ENCODE results near the gene VPS18. TPM values are rescaled to one million over a fixed set of nuclear protein-coding genes. Genes with fewer than 3 reads are reported as not detected.

Gene VPS18
- total RNA-seq, 2 experiments from 2014 or later = 12.1 to 13.2 TPM

DNA sequence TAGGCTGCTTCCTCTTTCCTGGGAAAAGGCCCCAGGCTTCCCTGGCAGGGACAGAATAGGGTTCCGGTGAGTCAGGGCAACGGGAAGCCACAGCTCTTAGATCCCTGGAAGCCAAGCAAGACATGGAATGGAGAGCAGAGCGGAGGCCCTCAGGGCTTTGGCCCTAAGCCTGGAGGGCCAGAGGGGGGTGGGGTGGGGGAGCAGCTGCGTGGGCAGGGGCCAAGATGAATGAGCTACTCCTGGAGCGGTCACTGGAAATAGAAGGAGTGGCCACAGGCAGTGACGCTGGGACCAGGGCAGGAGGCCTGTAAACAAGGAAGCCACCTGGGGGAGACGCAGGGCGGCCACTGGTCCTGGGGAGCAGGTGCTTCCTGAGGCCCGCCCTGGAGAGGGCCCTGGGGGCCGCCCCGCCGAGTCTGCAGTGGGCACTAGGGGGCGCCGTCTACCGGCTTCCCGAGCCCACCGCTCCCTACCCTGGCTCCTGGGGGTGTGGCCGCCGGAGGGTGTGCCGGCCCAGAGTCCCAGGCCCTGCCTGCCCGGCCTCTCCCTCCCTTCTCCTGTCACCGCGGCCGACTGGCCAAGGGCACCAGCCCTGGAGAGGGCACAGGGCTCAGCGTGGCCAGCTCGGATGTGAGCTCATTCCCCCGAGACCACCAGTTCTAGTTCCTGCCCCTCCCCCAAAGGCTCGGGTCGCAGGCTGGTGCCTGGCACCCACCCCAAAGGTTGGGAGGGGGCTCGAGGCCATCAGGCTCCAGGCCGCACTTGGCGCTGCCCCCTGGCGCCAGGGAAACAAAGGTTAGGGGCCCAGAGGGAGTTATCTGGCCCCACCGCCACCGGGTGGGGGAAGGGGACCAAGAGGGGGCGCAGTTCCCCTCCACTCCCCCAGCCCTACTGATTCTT lies 12.1 kb downstream of the VPS18 start:
- Mint-ChIP-seq H3K9me3 (no peaks in the 10 kb centered on the region), H3K27me3 (no peaks in the 10 kb centered on the region)

DNA sequence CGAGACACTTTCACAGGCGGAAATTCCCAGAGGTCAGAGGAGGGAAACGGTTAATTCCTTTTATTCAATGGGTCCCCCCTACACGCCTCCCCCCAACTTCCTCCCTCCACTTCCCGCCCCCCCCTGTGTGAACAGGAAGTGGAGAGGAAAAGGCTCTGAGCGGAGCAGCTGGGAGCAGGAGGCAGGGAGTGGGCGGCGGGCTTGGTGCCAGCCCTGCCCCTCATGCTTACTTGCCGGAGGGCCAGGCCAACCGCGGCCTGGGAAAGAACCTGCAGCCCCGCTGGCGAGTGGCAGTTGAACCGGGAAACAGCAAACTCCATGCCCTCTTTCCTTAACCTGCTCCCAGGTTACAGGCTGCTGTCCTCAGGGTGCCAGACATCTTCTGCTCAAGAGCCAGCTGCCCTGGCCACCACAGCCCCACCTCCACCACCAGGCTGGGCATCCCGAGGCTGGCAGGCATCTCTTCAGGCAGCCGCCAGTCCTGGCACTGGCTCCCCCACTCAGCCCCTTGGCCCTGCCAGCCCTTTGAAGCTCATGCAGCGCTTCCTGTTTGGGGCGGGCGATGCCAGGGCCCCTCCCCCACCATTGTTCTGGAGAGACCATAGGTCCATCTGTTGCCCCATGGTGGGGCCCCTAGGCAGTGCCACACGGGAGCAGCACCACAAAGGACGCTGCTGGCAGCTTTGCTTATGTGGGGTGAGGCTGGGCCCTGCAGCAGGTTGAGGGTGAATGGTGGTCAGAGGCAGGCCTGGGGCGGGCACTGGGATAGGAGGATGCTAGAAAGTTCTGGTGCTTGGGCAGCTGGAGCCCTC lies 12.9 kb downstream of the VPS18 start:
- Mint-ChIP-seq H3K27ac (peak overlapping the region; percentile 87), H3K4me1 (peaks cover 27% of the 10 kb centered on the region), H3K36me3 (peaks cover 7% of the 10 kb centered on the region), H3K9me3 (no peaks in the 10 kb centered on the region), H3K27me3 (no peaks in the 10 kb centered on the region), H3K4me3 (peak overlapping the region; percentile 79)
- DNase-seq = peak; percentile 58

More for the DNA sequence above, 12.1 kb downstream of the VPS18 start:
- Mint-ChIP-seq H3K27ac (peak overlapping the region; percentile 87), H3K4me1 (peaks cover 27% of the 10 kb centered on the region), H3K36me3 (peaks cover 7% of the 10 kb centered on the region), H3K4me3 (peak overlapping the region; percentile 79)
- DNase-seq = peak; percentile 89

DNA sequence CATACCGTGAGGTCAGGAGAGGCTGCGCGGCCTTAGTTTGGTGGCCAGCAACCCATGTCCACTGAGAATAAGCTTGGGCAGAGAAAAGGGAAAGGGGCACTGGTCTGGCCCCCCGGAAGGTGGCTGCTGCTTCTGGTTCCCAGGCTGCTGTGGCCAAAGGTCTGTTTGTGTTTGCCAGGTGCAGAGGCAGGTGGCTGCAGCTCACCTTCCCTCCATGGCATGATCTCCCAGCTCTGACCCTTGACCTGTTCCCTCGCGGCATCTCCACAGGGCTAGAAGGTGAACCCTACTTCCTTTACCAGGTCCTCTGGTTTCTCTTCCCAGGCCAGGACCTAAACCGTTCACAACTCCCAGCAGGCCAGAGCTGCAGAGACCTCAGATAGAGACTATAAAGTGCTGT lies 13.8 kb downstream of the VPS18 start:
- H3K9me3 Mint-ChIP-seq = no peaks in the 10 kb centered on the region
- peaks cover 21% of the 10 kb centered on the region for H3K4me1 Mint-ChIP-seq
- DNase-seq = no peak
- H3K36me3 Mint-ChIP-seq = peaks cover 5% of the 10 kb centered on the region
- peak overlapping the region; percentile 7 for H3K27ac Mint-ChIP-seq
- H3K4me3 Mint-ChIP-seq = no peak overlapping the region
- H3K27me3 Mint-ChIP-seq = no peaks in the 10 kb centered on the region

DNA sequence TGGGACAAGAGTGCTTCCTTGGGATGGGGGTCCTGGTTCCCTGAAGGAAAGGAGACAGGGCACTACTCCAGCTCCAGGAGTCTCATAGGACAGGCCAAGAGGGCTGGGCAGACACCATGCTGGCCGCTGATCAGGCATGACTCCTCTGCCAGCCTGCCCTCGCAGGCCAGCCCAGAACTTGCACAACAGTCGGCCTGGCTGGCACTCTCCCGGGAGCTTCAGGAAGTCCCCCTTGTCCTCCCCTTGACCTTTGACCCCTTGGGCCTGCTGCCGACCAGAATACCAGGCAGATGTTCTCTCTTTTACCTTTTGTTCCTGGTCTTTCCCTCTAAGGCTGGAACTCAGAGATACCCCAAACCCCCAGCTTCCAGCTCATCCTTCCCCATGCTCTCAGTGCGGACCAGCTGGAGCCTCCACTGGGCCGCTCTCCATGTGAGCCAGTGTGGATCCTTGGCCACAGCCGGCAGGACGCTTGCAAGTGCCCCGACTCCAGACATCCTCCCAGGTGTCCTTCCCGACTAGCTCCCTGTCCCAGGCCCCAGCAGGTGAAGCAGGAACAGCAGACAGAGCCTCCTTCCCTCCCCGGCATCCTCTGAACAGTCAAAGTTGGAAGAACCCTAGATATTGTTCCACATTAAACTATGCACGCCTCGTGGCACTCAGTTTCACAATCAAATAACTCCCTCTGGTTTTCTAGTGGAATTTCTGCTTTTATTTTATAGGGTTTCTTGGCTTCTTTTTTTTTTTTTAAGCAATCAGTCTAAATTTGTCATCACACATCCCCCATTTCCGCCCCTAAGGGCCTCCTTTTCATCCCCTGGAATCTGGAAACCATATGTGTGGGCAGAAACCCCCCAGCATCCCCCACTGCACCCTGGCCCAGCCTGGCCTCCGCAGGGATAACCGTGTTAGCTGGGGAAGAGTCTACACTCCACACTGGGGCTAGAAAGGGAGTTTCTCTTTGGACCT lies 15.7 kb downstream of the VPS18 start:
- no peak overlapping the region for H3K27ac Mint-ChIP-seq
- DNase-seq = no peak

DNA sequence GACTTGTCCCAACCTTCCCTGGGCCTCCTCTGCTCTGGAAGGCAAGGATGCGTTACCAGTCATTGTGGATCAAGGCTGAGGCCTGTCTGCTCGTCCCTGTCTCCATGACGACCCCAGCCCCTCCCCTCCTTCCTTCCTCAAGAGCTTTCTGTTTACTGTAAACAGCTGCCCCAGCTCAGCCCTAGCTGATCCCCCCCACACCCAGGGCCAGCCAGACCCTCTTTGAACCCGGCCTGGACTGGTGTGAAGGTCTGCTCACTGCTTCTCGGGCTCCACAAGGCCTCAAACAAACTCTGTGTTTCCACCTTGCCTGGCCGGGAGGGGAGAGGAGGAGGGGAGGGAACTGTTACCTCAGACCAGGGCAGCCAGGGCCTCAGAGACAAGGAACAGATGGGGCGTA lies 16.9 kb downstream of the VPS18 start:
- Mint-ChIP-seq H3K27ac (no peak overlapping the region), H3K4me3 (no peak overlapping the region)

More for the DNA sequence above, 15.7 kb downstream of the VPS18 start:
- no peak overlapping the region for H3K4me3 Mint-ChIP-seq
- H3K9me3 Mint-ChIP-seq = no peaks in the 10 kb centered on the region
- H3K4me1 Mint-ChIP-seq = peaks cover 12% of the 10 kb centered on the region
- H3K27me3 Mint-ChIP-seq = no peaks in the 10 kb centered on the region
- no peaks in the 10 kb centered on the region for H3K36me3 Mint-ChIP-seq

DNA sequence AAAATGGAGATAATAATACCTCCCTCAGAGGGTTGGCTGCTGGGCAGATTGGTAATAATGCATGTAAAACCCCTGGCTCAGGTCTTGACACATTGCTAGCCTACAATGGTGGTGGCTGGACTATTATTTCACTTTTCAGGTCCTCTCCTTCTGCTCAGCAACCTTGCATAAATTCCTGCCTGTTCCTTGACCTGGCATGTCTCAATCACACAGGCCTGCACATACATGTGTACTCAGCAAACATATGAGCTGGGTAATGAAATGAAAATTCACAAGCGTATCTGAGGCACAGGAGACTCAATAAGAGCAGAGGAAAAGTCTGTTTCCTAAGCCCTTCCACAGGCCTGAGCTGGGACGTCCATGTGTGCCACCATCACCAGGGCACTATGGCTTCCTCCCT lies 17.4 kb downstream of the VPS18 start:
- H3K9me3 Mint-ChIP-seq = no peaks in the 10 kb centered on the region
- H3K27me3 Mint-ChIP-seq = no peaks in the 10 kb centered on the region
- H3K27ac Mint-ChIP-seq = no peak overlapping the region
- no peak for DNase-seq
- peaks cover 12% of the 10 kb centered on the region for H3K4me1 Mint-ChIP-seq
- no peak overlapping the region for H3K4me3 Mint-ChIP-seq
- H3K36me3 Mint-ChIP-seq = no peaks in the 10 kb centered on the region

More for the DNA sequence above, 16.9 kb downstream of the VPS18 start:
- DNase-seq = no peak
- Mint-ChIP-seq H3K4me1 (peaks cover 12% of the 10 kb centered on the region), H3K9me3 (no peaks in the 10 kb centered on the region), H3K36me3 (no peaks in the 10 kb centered on the region), H3K27me3 (no peaks in the 10 kb centered on the region)

DNA sequence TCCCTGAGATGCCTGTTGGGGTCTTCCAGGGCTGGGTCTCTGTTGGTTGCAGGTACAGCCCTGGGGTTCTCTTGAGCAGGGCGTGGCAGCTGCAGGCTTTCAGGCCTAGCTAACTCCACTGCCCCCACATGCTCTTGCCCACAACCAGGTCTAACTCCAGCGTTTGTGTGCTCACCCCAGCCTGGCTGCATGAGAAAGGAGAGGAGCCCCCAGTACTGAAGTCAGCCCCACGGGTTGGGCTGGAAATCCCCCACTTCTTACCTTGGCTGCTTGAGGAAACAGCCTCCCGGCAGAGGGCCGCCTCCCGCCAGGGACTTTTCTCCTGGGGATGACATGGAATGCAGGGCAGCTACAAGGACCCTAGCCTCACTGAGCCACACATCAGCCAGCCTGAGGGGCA lies 18.2 kb downstream of the VPS18 start:
- Mint-ChIP-seq H3K27ac (no peak overlapping the region), H3K4me1 (peaks cover 8% of the 10 kb centered on the region), H3K36me3 (no peaks in the 10 kb centered on the region), H3K9me3 (no peaks in the 10 kb centered on the region), H3K27me3 (no peaks in the 10 kb centered on the region), H3K4me3 (no peak overlapping the region)
- DNase-seq = no peak

DNA sequence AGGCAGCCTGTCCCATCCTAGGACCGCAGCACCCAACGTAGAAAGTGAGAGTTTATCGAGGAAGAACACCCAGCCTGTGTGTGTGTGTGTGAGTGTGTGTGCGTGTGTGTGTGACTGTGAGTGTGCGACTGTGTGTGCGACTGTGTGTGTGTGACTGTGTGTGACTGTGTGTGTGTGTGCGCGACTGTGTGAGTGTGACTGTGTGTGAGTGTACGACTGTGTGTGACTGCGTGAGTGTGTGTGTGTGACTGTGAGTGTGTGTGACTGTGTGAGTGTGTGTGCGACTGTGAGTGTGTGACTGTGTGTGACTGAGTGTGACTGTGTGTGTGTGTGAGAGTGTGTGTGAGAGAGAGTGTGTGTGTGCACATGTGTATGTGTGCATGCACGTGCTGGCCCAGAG lies 19.8 kb downstream of the VPS18 start:
- Mint-ChIP-seq H3K36me3 (no peaks in the 10 kb centered on the region), H3K9me3 (no peaks in the 10 kb centered on the region), H3K27me3 (no peaks in the 10 kb centered on the region), H3K4me3 (no peak overlapping the region), H3K27ac (no peak overlapping the region), H3K4me1 (peaks cover 4% of the 10 kb centered on the region)
- no peak for DNase-seq

DNA sequence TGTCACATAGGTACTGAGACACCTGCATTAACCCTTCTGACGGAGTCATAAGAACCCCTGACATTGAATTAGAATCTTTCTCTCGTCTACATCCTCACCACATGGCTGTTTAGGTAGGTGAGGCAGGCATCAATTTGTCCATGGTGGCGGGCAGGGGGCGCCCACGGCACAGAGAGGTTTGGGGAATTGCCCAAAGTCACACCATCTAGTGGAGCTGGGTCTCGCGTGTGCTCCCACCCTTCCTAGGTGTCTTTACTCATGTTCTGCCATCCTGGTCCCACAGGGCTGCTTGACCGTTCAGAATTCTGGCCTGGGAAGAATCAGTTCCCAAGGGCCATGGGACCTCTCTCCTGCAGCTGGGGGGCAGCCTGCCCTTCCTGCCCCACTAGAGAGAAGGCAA lies 20.2 kb downstream of the VPS18 start:
- Mint-ChIP-seq H3K27me3 (no peaks in the 10 kb centered on the region), H3K27ac (no peak overlapping the region), H3K36me3 (no peaks in the 10 kb centered on the region), H3K4me1 (peaks cover 4% of the 10 kb centered on the region), H3K4me3 (no peak overlapping the region), H3K9me3 (no peaks in the 10 kb centered on the region)
- no peak for DNase-seq

DNA sequence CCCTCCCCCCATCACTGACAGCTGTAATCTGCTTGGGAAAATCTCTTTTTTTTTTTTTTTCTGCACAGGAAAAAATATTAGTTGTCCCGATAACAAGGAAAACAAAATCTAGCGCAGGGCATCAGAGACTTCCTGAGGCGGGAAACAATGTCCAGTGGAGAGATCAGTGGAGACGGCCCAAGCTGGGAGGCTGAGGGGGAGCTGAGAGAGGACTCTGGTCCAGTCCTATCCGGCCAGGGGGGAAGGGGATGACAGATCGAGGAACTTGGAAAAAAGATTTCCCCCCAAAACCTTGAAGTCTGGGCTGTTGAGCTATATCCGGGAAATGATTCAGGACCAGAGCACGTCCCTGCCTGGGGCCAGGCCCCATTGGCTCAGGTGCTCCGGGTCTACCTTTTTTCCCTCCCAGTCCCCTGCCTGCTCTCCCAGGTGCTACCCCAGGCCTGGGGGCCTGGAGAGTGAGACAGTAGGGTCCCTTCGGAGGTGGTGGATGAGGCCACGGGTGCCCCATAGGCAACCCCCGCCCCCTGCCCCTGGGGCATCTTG lies 20.9 kb downstream of the VPS18 start:
- Mint-ChIP-seq H3K36me3 (no peaks in the 10 kb centered on the region), H3K4me3 (no peak overlapping the region), H3K27me3 (no peaks in the 10 kb centered on the region), H3K27ac (no peak overlapping the region), H3K4me1 (peaks cover 2% of the 10 kb centered on the region), H3K9me3 (no peaks in the 10 kb centered on the region)
- no peak for DNase-seq

DNA sequence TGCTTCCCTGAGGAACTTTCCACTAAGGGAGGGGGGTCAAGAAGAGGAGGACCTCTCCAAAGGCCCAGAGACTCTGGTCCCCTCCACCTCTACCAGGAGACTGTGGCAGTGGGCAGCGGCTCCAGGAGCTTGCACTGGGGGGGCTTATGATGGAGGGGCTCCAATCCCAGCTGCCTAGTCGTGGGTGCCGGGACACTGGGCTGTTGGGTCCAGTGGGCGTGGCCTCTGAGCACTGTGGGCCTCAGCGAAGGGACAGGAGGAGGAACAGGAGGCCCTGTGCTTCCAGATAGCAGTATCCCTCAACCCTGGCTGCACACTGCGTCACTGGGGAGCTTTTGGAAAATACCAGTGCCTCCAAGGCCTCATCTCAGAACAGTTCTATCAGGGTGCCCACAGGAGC lies 21.4 kb downstream of the VPS18 start:
- H3K36me3 Mint-ChIP-seq = no peaks in the 10 kb centered on the region
- DNase-seq = no peak
- H3K9me3 Mint-ChIP-seq = no peaks in the 10 kb centered on the region
- peaks cover 1% of the 10 kb centered on the region for H3K4me1 Mint-ChIP-seq
- H3K27ac Mint-ChIP-seq = no peak overlapping the region
- no peak overlapping the region for H3K4me3 Mint-ChIP-seq
- no peaks in the 10 kb centered on the region for H3K27me3 Mint-ChIP-seq

DNA sequence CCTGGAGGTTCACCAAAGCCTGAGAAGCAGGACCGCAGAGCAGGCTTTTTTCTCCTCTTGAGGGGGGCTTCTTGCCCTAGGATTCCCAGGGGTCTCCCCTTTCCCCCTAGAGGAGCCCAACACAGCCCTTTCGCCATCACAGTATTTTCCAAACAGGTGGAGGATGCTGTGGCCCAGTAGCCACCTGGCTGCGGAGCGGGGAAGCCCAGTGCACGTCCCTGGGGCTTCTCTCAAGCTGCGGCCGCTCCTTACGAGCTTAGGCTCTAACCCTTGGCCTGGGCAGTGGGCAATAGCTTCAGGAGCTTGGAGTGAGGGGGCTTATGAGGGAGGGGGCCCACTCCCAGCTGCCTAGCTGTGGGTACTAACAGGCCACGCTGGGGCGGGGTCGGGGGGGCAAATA lies 23.3 kb downstream of the VPS18 start:
- no peaks in the 10 kb centered on the region for H3K4me1 Mint-ChIP-seq
- H3K9me3 Mint-ChIP-seq = no peaks in the 10 kb centered on the region
- no peaks in the 10 kb centered on the region for H3K27me3 Mint-ChIP-seq
- no peaks in the 10 kb centered on the region for H3K36me3 Mint-ChIP-seq
- H3K27ac Mint-ChIP-seq = no peak overlapping the region
- DNase-seq = no peak
- H3K4me3 Mint-ChIP-seq = no peak overlapping the region

DNA sequence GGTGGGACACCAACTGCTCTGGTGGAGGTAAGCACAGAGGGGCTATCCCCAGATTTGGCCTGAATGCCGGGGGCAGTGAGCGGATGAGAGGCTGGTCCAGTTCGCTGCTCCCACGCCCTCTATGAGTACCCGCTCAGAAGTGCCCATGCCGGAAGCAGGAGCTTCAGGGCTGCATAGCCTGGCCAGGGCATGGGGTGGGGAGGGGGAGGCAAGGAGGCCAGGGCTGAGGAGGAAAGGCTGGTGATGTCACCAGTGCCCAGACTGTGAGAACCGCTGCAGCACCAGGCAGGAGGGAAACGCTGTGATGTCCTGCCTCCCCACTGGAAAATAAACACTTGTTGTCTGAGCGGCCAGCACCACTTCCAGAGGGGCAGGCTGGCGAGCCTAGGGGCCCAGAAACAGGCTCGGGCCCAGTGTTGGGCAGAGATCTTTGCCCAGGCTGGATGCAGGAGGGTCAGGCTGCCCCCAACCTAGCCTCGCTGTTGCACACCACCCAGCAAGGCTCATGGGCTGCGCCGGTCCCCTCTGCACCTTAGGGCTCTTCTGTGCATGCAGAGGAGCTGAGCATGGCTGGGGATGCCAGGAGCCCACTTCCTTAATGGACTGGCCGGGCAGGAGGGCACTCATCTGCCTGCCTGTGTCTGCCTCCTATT lies 24.0 kb downstream of the VPS18 start:
- Mint-ChIP-seq H3K4me3 (no peak overlapping the region), H3K36me3 (no peaks in the 10 kb centered on the region), H3K9me3 (no peaks in the 10 kb centered on the region), H3K27ac (no peak overlapping the region), H3K27me3 (no peaks in the 10 kb centered on the region), H3K4me1 (no peaks in the 10 kb centered on the region)
- no peak for DNase-seq

DNA sequence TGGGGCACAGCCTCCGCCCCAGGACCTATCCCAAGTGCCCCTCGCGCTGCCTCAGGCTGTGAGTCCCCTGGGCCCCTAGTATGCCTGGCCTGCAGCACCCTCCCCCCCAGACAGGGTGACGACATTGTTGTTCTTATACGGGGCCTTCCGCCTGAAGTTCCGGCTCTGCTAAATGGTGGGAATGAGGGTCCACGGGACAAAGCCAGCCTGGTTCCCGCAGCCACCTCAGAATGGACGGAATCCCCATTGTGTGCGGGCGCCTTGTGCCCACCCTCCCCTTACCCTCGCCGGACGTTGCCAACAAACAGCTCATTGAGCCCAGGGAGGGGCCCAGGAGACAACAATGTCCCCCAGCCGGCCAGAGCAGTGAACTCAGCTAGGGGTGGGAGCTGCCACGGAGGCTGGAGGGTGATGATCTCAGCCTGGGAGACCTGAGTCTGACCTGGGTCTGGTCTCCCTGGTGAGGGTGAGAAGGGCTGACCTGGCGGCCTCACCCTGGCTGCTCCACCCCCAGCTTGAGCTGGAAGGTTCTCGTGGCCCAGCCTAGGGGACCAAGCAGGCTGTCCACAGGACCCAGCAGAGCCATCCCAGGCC lies 24.6 kb downstream of the VPS18 start:
- Mint-ChIP-seq H3K4me1 (no peaks in the 10 kb centered on the region), H3K9me3 (no peaks in the 10 kb centered on the region), H3K36me3 (no peaks in the 10 kb centered on the region), H3K4me3 (no peak overlapping the region), H3K27me3 (no peaks in the 10 kb centered on the region), H3K27ac (no peak overlapping the region)
- no peak for DNase-seq

All from activated naive CD8-positive, alpha-beta T cell treated with anti-CD3 and anti-CD28 coated beads for 36 hours (primary cell).